GM18526 (cell line): ENCODE results near the gene WDR37.

Source experiments
- POLR2A ChIP-seq: IDR thresholded peaks from 3 replicates; pipeline ENCODE4 v1.6.1; 2011; ENCODE audit not compliant: insufficient read length; ENCODE audit errors: extremely low read depth

The WDR37 gene

DNA sequence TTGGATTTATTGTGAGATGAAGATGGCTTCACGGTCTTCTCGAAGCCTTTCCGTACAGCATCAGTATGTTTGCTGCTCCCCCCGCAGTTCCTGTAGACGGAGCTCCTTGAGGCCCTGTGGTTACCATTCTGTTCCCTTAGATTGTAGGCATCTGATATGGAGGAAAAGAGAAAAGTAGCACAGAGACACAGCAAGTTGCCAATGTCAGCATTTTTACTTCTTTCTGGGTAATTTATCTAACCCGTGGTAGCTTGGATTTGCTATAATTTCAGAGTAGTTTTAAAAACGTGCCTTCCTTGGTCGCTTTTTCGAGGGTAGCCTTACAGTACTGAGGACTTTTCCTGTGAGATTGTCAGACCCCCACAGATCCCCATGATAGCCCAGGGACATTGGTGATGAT is 37.5 kb downstream of the WDR37 start:
- no peak for TF ChIP-seq POLR2A

DNA sequence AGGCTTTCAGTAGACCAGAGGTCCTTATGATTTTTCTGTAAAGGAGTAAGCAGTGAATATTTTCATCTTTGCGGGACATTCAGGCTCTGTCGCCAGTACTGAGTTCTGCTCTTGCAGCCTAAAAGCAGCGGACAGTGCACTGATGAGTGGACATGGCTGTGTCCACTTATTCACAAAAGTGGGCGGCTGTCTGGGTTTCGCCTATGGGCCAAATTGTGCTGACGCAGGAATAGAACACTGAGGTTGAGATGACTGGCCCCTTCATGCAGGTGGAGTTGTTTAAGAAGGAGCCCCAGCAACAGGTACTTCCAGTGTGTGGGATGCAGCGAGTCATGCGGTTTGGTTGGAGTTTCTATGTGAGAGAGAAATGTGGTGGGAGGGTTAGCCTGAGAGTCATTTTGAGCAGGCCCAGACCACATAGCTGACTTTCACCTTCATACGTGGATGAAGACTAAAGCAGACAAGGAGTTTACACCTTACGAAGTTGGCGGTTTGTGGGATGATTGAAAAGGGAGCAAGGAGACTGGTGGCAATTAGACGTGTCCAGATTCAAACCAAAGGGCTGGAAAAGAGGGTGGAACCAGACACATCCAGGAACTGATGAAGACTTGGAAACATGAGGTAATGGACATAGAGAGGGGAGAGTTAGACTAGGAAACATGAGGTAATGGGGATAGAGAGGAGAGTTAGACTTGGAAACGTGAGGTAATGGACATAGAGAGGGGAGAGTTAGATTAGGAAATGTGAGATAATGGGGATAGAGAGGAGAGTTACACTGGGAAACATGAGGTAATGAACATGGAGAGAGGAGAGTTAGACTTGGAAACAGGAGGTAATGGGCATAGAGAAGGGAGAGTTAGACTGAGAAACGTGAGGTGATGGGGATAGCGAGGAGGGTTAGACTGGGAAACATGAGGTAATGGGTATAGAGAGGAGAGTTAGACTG is 38.2 kb downstream of the WDR37 start:
- no peak for TF ChIP-seq POLR2A

DNA sequence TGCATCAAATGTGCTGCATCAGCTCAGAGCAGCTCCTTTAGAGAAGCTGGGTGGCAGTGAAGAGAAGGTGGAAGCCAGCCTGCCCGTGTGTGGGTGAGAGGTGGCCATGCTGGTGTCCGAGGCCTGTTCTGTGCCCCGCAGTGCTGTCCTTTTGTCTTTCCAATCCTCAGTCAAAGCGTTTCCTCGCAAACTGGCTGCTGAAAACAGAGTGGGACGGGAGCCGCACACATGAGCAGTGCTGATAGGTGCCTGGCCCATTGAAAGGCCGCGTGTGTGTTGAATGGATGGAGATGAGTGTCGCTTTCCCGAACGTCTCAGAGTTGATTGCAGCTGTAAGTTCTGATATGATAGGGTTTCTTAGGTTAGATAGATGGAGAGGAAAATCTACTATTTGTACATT is 39.3 kb downstream of the WDR37 start:
- TF ChIP-seq POLR2A, result no peak

DNA sequence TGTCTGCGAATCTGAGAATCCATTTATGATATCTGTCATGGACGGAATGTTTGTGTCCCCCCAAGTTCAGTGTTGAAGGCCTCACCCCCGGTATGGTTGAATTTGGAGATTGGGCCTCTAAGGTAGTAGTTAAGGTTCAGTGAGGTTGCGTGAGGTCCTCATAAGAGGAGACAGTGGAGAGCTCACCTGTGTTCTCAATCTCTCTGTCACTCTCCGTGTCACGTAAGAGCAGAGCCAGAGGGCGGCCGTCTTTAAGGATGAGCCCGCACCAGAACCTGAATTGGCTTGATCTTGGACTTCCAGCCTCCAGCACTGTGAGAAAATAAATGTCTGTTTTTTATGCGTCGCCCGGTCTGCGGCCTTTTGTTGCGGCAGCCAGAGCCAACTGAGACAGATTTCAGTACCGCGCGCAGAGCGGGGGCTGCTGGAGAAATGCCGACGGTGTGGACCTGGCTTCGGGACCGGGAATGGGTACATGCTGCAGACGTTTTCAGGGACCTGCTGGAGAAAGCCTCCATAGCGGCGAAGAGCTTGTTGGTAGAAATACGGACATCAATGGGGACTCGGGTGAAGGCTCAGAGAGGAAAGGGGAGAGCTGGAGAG is 40.2 kb downstream of the WDR37 start:
- no peak for TF ChIP-seq POLR2A

DNA sequence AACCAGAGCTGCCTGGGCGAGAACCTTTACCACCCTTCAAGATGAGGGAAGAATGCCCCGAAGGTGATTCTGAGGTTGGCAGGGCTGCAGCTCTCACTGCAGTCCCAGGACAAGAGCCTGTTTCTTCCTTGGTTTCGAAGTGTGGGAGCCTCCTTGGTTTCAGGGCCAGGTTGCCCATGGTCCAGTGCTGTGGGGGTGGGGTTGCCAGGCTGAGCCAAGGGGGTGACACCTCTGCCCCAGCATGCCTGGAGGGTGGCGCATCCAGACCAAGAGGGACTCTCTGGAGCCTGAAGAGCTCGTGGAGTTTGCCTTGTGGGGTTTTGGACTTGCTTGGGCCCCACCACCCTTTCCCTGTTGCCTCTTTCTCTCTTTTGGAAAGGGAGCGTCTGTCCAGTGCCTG is 41.3 kb downstream of the WDR37 start:
- no peak for TF ChIP-seq POLR2A

DNA sequence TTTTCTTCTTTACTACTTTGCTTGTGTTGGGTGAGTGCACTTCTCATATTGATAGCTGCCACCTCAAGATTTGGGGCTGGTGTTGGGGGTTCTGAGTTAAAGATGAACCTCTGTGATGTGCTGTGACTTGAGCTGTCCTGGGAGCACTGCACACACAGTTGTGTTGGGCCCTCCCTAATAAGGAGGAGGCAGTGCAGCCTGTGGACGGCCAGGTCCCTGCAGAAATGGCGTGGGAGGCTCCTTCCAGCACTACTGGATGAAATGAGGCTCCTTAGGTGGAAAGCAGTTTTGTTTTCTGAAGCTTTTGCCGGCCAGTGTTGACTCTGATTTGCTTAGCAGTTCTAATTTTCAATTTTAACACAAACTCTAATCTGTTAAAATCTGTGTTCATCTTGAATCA is 44.0 kb downstream of the WDR37 start:
- no peak for TF ChIP-seq POLR2A

DNA sequence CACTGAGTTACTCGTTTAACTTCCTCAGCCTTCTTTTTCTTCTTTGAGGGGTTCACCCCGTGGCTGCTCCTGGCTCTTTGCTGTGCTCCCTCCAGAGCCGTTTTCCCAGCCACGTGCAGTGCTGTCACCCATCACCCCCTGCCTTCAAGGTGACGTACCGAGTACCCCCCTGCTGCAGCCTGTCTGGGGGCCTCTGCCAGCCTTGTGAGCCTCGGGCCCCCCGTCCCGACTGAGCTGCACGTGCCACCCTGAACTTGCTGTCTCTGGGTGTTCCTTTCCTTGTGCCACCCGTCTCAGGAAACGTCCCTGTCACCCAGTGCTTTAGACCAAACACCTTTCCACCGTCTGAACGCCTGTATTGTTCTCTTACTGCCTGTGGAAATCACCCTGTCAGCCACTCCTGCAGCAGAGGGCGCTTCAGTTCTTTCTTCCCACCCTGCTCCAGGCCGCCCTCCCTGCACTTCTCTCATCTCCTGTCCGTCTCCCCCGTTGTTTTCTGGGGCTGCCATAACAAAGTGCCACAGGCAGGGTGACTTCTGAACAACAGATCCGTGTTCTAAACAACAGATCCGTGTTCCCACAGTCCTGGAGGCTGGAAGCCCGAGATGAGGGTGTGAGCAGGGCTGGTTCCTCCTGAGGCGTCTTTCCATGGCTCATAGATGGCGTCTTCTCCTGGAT is 44.6 kb downstream of the WDR37 start:
- TF ChIP-seq POLR2A, result no peak

DNA sequence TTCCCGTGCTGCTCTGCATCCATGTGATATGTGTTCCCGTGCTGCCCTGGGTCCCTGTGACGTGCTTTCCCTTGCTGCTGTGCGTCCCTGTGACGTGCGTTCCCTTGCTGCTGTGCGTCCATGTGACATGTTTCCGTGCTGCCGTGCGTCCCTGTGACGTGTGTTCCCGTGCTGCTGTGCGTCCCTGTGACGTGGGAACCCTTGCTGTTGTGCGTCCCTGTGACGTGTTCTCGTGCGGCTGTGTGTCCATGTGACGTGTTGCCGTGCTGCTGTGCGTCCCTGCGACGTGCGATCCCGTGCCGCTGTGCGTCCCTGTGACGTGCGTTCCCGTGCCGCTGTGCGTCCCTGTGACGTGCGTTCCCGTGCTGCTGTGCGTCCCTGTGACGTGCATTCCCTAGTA is 45.8 kb downstream of the WDR37 start:
- no peak for TF ChIP-seq POLR2A

DNA sequence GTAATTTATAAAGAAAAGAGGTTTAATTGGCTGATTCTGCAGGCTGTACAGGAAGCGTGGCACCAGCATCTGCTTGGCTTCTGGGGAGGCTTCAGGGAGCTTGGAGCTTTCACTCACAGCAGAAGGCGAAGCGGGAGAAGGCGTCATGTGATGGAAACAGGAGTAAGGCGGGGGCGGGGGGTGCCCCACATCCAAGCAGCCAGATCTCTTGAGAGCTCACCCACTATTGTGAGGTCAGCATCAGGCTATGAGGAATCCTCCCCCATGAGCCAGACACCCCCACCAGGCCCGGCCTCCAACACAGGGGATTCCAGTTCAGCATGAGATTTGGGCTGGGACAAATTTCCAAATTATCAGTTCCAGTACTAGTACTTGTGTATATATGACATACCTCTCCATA is 46.2 kb downstream of the WDR37 start:
- TF ChIP-seq POLR2A, result no peak

DNA sequence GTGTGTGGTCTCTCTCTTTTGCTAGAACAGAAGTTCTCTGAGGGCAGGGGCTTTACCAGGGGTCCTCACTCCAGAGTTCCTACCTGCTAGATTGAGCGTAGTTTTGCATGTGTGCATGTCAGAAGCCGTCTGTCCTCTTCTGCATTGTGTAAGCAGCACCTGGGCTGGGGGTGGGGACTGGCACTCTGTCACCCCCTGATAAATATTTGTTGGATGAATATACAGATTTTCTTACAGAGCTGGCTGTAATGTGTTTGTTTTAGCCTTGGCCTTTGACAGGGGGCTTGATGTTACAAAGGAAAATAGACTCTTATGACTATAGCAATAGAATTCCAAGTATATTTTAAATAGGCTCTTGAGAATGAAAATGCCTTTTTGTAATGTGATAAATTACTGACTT is 46.6 kb downstream of the WDR37 start:
- no peak for TF ChIP-seq POLR2A

DNA sequence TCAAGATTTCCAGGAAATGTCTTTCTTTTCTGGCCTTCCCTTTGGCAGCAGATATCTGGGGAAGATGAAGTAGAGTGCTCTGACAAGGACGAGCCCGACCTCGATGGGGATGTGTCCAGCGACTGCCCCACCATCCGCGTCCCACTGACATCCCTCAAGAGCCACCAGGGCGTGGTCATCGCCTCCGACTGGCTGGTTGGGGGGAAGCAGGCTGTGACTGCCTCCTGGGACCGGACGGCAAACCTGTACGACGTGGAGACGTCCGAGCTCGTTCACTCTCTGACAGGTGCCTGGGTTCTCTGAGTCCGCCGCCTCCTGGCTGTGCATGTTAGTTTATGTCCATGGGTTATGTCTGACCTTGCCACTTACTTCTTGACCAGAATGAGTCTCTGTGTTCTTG is 47.4 kb downstream of the WDR37 start:
- no peak for TF ChIP-seq POLR2A

DNA sequence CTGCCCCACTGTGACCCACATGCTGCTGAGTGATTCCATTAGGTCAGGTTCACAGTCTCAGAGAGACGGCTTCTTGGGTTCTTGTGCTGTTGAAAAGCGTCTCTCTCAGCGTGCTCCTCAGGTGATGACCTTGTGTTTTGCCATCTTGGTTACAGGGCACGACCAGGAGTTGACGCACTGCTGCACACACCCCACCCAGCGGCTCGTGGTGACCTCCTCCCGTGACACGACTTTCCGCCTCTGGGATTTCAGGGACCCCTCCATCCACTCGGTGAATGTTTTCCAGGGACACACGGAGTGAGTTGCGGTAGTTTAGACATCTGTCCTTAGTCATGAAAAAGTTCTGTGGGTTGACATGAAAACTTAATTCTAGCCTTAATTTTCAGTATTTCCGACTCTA is 48.8 kb downstream of the WDR37 start:
- TF ChIP-seq POLR2A, result no peak

DNA sequence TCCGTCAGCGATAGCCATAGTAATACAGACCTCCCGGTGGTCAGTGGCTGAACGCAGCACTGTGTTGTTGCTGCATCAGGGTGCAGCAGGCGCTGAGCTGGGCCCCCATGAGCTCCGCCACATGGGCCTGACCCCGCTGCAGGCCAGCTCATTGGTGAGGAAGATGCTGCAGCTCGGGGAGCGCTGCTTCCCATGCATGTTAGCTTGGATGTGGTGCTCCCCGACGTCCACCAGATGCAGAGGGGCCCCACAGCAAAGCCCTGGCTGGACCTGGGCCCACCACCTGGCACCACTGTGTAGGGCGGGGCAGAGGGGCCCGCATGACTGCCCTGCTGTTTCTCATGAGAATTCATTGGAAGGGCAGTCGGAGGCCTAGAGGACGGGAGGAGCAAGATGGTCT is 50.8 kb downstream of the WDR37 start:
- no peak for TF ChIP-seq POLR2A

DNA sequence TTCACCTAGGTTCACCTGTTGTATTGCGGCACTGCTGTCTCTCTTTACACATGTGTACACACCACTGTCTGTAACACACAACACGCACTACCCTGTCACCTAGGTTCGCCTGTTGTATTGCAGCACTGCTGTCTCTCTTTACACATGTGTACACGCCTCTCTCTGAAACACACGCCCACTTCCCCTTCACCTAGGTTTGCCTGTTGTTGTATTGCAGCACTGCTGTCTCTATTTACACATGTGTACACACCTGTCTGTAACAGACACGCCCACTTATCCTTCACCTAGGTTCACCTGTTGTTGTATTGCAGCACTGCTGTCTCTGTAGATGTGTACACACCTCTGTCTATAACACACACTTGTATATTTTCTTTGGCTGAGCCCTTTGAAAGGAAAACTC is 51.5 kb downstream of the WDR37 start:
- TF ChIP-seq POLR2A, result no peak

DNA sequence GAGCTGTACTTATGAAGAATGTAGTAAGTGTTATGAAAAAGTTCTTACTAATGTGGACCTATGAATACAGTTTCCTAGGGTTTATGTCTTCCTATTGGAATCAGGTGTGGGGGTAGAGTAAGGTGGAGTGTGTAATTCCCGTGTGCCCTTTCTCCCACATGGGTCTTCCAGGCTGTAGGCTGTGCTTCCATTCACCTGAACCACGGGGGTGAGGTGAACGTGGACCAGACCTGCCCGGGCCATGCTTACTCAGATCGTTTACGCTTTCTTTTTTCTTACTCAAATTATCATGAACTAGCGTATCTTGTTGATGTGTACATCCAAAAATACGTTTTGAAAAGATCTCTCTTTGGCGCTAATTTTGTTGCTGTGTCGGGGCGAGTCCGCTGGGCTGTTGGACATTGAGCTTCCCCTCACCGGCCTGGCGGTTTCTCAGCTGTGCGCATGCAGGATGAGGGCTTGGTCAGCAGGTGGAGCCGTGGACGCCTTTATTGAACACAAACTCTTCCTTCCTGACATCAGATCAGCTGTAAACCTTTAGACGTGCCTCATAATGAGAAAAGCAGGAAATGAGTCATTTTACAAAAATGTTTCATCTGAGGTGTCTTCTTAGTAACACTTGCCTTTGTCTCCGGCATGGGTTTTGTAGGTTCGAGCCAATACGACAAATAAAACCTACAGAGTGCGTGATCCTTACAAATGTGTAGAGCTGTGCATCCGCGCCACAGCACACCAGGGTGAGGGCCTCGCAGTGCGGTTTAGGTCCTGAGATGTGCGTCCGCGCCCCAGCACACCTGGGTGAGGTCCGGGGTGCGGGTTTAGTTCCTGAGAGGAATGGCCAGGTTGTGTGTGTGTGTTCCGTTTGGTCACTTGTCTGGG is 53.8 kb downstream of the WDR37 start:
- TF ChIP-seq POLR2A, result no peak
